Frontal cortex (tissue), 4 donors: ENCODE data around the gene CTAGE1. TPM values are rescaled to one million over a fixed set of nuclear protein-coding genes. Genes with fewer than 3 reads are reported as not detected.
"Not testable (repeated sequence)": the region's sequence is repeated elsewhere in the genome, so short reads cannot be mapped to it uniquely, and the experiment has no call there.

Source experiments
- DNase-seq, 2 donors: peaks; one replicate each; pipeline ENCODE4 v3.0.0; 2012; ENCODE audit warnings: low spot score in 2 of 2
- FAIRE-seq: peaks from 2 replicates; lab custom pipeline; 2012; peaks lifted over from hg19 to GRCh38; lab: Jason Lieb, UNC
- total RNA-seq: library from RNA; depleted of rRNA; stranded (reverse); fragments of >200 nt; gene quantifications from one replicate; pipeline ENCODE4 v1.2.3, GENCODE V29; 2014
- donor health status: control.
- donor health status: control.
- donor health status: control.

CTAGE1 gene
- total RNA-seq, 1 donor from 2014 or later: not detected

GRCh38 chr18:22399949-22400348 lies 17.8 kb downstream of the CTAGE1 start:
- DNase-seq (no peak), FAIRE-seq (no peak)

DNA sequence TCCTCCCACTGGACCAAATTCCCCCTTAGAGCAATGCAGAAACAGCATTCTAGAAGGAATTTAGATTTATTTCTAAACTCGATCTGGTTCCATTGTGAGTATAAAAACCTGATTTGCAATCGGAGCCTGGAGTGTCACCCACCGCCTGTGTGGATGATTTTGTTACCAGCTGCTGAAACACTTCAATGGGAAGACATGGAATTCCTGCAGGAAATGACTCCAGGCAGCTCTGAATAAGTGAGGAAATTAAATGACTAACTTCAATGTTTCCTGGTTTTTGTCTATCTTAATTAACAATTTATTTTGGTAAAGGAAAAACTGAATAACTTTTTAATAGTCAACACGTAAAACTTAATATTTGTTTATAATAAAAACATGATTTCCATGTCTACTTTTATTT lies 19.3 kb downstream of the CTAGE1 start:
- FAIRE-seq (peak; percentile 10), DNase-seq (no peak)

- DNase-seq: no peak
- no peak for FAIRE-seq
Observed at GRCh38 chr18:22394428-22394827, 23.3 kb downstream of the CTAGE1 start.

GRCh38 chr18:22393164-22393563 lies 24.6 kb downstream of the CTAGE1 start:
- not testable (repeated sequence) for FAIRE-seq, DNase-seq

- FAIRE-seq (no peak), DNase-seq (no peak)
Observed at GRCh38 chr18:22391407-22392345, 26.0 kb downstream of the CTAGE1 start.

- FAIRE-seq (no peak), DNase-seq (no peak)
Observed at GRCh38 chr18:22387787-22388186, 29.9 kb downstream of the CTAGE1 start.

DNA sequence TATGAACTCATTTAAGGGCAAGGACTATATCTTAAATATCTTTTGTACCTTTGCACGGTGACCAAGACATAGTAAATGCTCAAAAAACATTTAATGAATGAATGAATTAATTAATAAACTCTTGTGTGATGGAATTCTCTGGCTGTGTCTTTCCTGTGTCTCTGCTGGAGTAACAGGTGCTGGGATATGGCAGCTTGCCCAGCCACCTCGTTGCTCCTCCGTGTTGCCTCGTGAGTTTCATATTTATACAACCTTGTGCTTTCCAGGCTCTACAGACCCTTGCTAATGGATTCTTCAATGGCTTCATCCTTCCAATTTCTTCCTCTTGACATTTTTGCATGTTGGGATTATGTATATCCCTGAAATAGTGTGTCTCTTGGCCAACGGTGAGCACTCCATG lies 30.4 kb downstream of the CTAGE1 start:
- DNase-seq (no peak), FAIRE-seq (no peak)

DNA sequence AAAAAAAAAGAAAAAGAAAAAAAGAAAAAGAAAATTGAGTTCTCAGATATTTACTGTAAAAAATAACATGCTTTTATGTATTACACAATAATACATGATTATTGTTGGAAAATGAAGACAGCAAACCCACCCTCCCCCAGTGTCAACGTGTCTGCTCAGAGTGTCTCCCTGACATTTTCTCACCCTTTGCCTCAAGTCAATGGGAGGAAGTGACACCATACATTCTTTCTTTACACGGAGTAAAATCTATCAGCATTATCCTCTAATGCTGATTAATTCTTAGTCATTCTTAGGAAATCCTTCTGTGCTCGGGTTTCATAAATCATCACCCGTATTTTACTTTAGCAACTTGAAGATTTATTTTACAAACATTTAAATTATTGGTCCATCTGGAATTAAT lies 32.0 kb downstream of the CTAGE1 start:
- FAIRE-seq (no peak), DNase-seq (no peak)

DNA sequence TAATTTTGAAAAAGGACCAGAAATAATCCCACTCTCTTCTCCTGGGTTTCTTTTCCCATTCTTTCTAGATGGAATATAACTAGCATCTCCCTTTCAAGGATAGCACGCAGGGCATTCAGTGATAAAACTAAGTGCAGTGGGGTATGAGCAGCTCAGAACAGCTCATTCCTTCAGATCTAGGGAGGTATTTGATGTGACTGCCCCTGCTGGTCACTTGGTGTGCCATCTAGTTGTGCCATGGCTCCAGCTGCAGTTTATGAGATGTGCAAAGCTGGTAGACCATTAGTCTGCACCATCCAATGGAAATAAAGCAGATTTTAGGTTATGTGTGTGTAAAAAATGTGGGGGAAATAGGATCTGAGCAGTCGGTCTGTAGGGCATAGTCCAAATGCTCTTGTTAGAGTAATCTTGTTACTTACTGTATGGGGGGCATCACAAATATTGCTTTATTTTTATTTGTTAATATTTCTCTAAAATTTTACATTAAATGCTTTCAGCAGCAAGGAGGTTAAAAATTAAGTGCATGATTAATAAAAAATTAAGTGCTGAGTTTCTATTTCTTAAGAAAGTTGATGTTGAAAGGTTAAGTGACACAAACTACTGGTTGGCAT lies 38.9 kb downstream of the CTAGE1 start:
- DNase-seq (no peak), FAIRE-seq (no peak)

DNA sequence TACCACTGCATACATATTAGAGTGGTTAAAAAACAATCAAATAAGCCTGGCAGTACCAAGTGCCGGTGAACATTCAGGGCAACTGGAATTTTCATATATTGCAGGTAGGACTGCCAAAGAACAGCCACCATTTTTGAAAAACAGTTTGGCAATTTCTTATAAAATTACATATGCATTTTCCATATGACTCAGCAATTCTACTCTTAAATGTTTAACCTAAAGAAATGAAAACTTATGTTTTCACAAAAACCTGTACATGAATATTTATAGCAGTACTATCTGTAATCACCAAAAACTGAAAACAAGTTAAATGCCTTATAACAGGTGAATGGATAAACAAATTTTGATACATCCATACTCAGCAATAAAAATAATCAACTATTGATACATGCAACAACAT lies 39.9 kb downstream of the CTAGE1 start:
- DNase-seq (no peak), FAIRE-seq (no peak)

- FAIRE-seq (no peak), DNase-seq (no peak)
Observed at GRCh38 chr18:22370414-22370813, 47.3 kb downstream of the CTAGE1 start.

- FAIRE-seq (no peak), DNase-seq (no peak)
Observed at GRCh38 chr18:22368021-22368420, 49.7 kb downstream of the CTAGE1 start.

DNA sequence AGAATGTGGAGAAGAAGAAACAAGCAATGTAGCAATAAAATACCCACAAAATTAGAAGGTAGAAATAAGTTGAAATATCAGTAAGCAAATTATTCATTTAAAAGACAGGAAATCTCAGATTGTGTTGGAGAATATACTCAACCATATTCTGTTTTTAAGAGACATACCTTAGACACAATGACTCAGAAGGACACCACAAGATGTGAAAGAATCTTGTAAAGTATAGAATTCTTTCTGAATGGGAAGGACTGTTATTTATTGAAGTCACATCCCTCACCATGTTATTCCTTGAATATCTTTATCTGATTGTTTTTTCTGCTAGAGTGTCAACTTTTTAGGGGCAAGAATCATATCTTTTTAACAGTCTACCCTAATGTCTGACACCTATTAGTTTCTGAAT lies 50.4 kb downstream of the CTAGE1 start:
- DNase-seq (no peak), FAIRE-seq (no peak)

- FAIRE-seq: no peak
- no peak for DNase-seq
Observed at GRCh38 chr18:22363867-22364463, 53.8 kb downstream of the CTAGE1 start.

Other genes with a start within 250 kb of the CTAGE1 start
- gene GATA6, start 248.3 kb downstream of the CTAGE1 start, total RNA-seq: under 0.01 TPM